HG03558 (cell line): ENCODE data around the gene PLPP7.
"Not testable (repeated sequence)": the region's sequence is repeated elsewhere in the genome, so short reads cannot be mapped to it uniquely, and the experiment has no call there.

Source experiments
- ATAC-seq: cut with Tn5 transposase; IDR thresholded peaks from one replicate; pipeline ENCODE4 v1.9.1; 2021; ENCODE audit warnings: moderate number of reproducible peaks; ENCODE audit not compliant: unreplicated experiment; ENCODE audit errors: extremely low read depth

PLPP7 gene

GRCh38 chr9:131289301-131290035, at the start of gene PLPP7:
TSS of gene PLPP7 (plus strand) at chr9:131289723. CDS start at chr9:131289998, 275 bp downstream.
- no peak for ATAC-seq

GRCh38 chr9:131240047-131240921, 49.2 kb upstream of the PLPP7 start:
- no peak for ATAC-seq

- ATAC-seq, result not testable (repeated sequence)
Measured at GRCh38 chr9:131244331-131244730, 45.2 kb upstream of the PLPP7 start.

- no peak for ATAC-seq
Measured at GRCh38 chr9:131246618-131247017, 42.9 kb upstream of the PLPP7 start.

- no peak for ATAC-seq
Measured at GRCh38 chr9:131252120-131252519, 37.4 kb upstream of the PLPP7 start.

GRCh38 chr9:131253891-131254491, 35.5 kb upstream of the PLPP7 start:
- ATAC-seq, result no peak

GRCh38 chr9:131254626-131255025, 34.9 kb upstream of the PLPP7 start:
- no peak for ATAC-seq

GRCh38 chr9:131255676-131256197, 33.8 kb upstream of the PLPP7 start:
- no peak for ATAC-seq

GRCh38 chr9:131257266-131258025, 32.1 kb upstream of the PLPP7 start:
- no peak for ATAC-seq

GRCh38 chr9:131258186-131258585, 31.3 kb upstream of the PLPP7 start:
- no peak for ATAC-seq

- ATAC-seq, result no peak
Measured at GRCh38 chr9:131258698-131259431, 30.7 kb upstream of the PLPP7 start.

- ATAC-seq, result no peak
Measured at GRCh38 chr9:131259432-131259898, 30.1 kb upstream of the PLPP7 start.

GRCh38 chr9:131259916-131260597, 29.5 kb upstream of the PLPP7 start:
- ATAC-seq, result no peak

- no peak for ATAC-seq
Measured at GRCh38 chr9:131260751-131261452, 28.6 kb upstream of the PLPP7 start.

- no peak for ATAC-seq
Measured at GRCh38 chr9:131262327-131263032, 27.0 kb upstream of the PLPP7 start.

- not testable (repeated sequence) for ATAC-seq
Measured at GRCh38 chr9:131263033-131263343, 26.5 kb upstream of the PLPP7 start.

- ATAC-seq, result no peak
Measured at GRCh38 chr9:131263701-131264100, 25.8 kb upstream of the PLPP7 start.

GRCh38 chr9:131264231-131264630, 25.3 kb upstream of the PLPP7 start:
- ATAC-seq, result no peak
